K562 (cell line): ENCODE data around the gene NR6A1.

Experiments used
- DPF2 ChIP-seq: fragments of 450-650 bp; IDR thresholded peaks from 2 replicates; pipeline ENCODE4 v1.6.1; 2016
- FOS ChIP-seq: IDR thresholded peaks from 3 replicates; pipeline ENCODE4 v1.6.1; 2011; ENCODE audit not compliant: insufficient read length; ENCODE audit errors: extremely low read depth
- GTF2A2 ChIP-seq: IDR thresholded peaks from 2 replicates; pipeline ENCODE4 v1.6.1; 2016; ENCODE audit warnings: mild to moderate bottlenecking, missing genetic modification characterization, missing compliant biosample characterization
- HMG20B ChIP-seq: fragments of 250-450 bp; sonication (Bioruptor Pico); IDR thresholded peaks from 2 replicates; pipeline ENCODE4 v1.5.0; 2021; ENCODE audit warnings: mild to moderate bottlenecking
- KLF6 ChIP-seq: fragments of 250-450 bp; sonication (Bioruptor Pico); IDR thresholded peaks from 2 replicates; pipeline ENCODE4 v1.4.0; 2020; ENCODE audit warnings: mild to moderate bottlenecking, moderate library complexity, borderline replicate concordance
- MAFF ChIP-seq: IDR thresholded peaks from 2 replicates; pipeline ENCODE4 v1.6.1; 2012; ENCODE audit warnings: low read length, improper control_type of control experiment
- MEF2A ChIP-seq: IDR thresholded peaks from 2 replicates; pipeline ENCODE4 v1.6.1; 2011; ENCODE audit warnings: low read depth, mild to moderate bottlenecking, low read length, moderate library complexity; ENCODE audit not compliant: control insufficient read depth
- SPI1 ChIP-seq: IDR thresholded peaks from 2 replicates; pipeline ENCODE4 v1.6.1; 2011; ENCODE audit warnings: low read depth, low read length, control low read depth, borderline replicate concordance
- ZNF174 ChIP-seq: fragments of 250-450 bp; sonication (Bioruptor Pico); IDR thresholded peaks from 2 replicates; pipeline ENCODE4 v1.4.0; 2020; ENCODE audit warnings: mild to moderate bottlenecking
- TF ChIP-seq, protein P1 (sequence below), 3 experiments: IDR thresholded peaks in 2 of 3; conservative IDR thresholded peaks in 1 of 3; 2 replicates each; pipeline ENCODE4 v1.5.1; 2011 to 2012; ENCODE audit warnings: low read length in 3 of 3, mild to moderate bottlenecking in 3 of 3, control low read depth in 2 of 3, improper control_type of control experiment in 1 of 3, inconsistent platforms in 1 of 3, low read depth in 1 of 3, mixed read lengths in 1 of 3, moderate library complexity in 1 of 3; ENCODE audit not compliant: insufficient read depth in 2 of 3

DNA sequence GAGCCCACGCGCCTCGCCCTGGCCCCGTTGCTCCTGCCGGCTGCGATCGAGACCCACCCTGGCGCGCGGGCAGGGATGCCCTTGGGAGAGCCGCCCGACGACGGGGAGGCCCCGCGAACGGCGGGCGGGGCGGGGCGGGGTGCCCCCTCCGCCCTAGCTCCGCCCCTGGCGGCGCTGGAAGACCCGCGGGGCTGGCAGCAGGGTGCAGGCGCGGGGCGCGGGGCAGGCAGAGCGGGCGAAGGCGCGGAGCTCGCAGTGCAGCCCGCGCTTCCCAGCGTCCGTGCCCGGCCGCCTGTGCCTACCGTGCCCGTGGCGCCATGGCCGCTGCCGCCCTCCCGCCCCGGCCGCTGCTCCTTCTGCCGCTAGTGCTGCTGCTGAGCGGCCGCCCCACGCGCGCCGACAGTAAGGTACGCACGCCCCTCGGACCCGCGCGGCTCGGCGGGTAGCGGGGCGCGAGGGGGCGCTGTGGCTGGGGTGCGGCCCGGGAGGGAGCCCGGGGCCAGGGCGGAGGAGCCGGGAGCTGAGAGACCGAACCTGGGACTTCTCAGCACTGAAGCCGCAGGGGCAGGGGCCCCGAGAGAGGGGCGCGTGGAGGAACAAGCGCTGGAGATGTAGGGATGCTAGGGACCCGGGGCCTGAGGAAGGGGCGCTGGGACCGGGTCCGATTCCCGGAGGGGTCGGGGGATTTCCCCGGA lies 6.0 kb upstream of the NR6A1 start, which contains the start of gene OLFML2A:
- TF ChIP-seq KLF6 (CRISPR knock-in tag) (no peak), DPF2 (no peak), HMG20B (CRISPR knock-in tag) (no peak), ZNF174 (no peak), FOS (no peak), GTF2A2 (tag) (no peak), MAFF (no peak), SPI1 (no peak), MEF2A (no peak)
- TF ChIP-seq, protein P1, sequence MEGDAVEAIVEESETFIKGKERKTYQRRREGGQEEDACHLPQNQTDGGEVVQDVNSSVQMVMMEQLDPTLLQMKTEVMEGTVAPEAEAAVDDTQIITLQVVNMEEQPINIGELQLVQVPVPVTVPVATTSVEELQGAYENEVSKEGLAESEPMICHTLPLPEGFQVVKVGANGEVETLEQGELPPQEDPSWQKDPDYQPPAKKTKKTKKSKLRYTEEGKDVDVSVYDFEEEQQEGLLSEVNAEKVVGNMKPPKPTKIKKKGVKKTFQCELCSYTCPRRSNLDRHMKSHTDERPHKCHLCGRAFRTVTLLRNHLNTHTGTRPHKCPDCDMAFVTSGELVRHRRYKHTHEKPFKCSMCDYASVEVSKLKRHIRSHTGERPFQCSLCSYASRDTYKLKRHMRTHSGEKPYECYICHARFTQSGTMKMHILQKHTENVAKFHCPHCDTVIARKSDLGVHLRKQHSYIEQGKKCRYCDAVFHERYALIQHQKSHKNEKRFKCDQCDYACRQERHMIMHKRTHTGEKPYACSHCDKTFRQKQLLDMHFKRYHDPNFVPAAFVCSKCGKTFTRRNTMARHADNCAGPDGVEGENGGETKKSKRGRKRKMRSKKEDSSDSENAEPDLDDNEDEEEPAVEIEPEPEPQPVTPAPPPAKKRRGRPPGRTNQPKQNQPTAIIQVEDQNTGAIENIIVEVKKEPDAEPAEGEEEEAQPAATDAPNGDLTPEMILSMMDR (IDR thresholded peaks at IDR 0.05 in 2 of 3, conservative IDR thresholded peaks at IDR 0.05 in 1 of 3; ENCODE audit: insufficient read depth in 2 of 3, low read depth in 1 of 3, low read length in 3 of 3), result peak in 2 of 3 experiments; percentile 12 to 35; a peak in 2 of 6 replicates
